Liver (tissue), 9 donors: Measurements from ENCODE around the gene PTBP3. TPM values are rescaled to one million over a fixed set of nuclear protein-coding genes. Genes with fewer than 3 reads are reported as not detected.

Experiments
- DNase-seq: peaks from one replicate; pipeline ENCODE4 v3.0.0-alpha.2; 2017; ENCODE audit warnings: low spot score
- H3K27ac ChIP-seq, 2 donors: one replicate each; pipeline ENCODE4 v1.7.0; 2013; ENCODE audit warnings: inconsistent platforms in 2 of 2, low read length in 2 of 2, control low read depth in 1 of 2, low read depth in 1 of 2, mild to moderate bottlenecking in 1 of 2
- H3K27me3 ChIP-seq, 4 donors: one replicate each; pipeline versions ENCODE4 v1.6.1 to v1.7.0; 2013; ENCODE audit warnings: low read length in 3 of 4, inconsistent platforms in 1 of 4, mild to moderate bottlenecking in 1 of 4, moderate library complexity in 1 of 4; ENCODE audit not compliant: control insufficient read depth in 4 of 4, insufficient read depth in 4 of 4
- H3K36me3 ChIP-seq, 4 donors: one replicate each; pipeline versions ENCODE4 v1.6.1 to v1.7.0; 2013; ENCODE audit warnings: low read length in 3 of 4, mild to moderate bottlenecking in 3 of 4, low read depth in 1 of 4, moderate library complexity in 1 of 4; ENCODE audit not compliant: control insufficient read depth in 4 of 4, insufficient read depth in 3 of 4
- H3K4me1 ChIP-seq, 4 donors: one replicate each; pipeline versions ENCODE4 v1.6.1 to v1.7.0; 2013; ENCODE audit warnings: low read length in 3 of 4, mild to moderate bottlenecking in 3 of 4, moderate library complexity in 1 of 4; ENCODE audit not compliant: control insufficient read depth in 4 of 4, insufficient read depth in 4 of 4
- H3K4me3 ChIP-seq, 3 donors: one replicate each; pipeline versions ENCODE4 v1.6.1 to v1.7.0; 2013; ENCODE audit warnings: low read length in 3 of 3, control low read depth in 1 of 3, low read depth in 1 of 3, mild to moderate bottlenecking in 1 of 3
- H3K9ac ChIP-seq, 2 donors: one replicate each; pipeline ENCODE4 v1.7.0; 2013; ENCODE audit warnings: low read length in 2 of 2, mild to moderate bottlenecking in 2 of 2, moderate library complexity in 2 of 2, control low read depth in 1 of 2, low read depth in 1 of 2
- H3K9me3 ChIP-seq, 4 donors: one replicate each; pipeline versions ENCODE4 v1.6.1 to v1.7.0; 2013; ENCODE audit warnings: low read length in 3 of 4; ENCODE audit not compliant: control insufficient read depth in 4 of 4
- ATF3 ChIP-seq: IDR thresholded peaks from 2 replicates; pipeline ENCODE4 v1.6.1; 2016; ENCODE audit warnings: antibody characterized with exemption
- CTCF ChIP-seq: fragments of 150-350 bp; IDR thresholded peaks from 2 replicates; pipeline ENCODE4 v1.5.1; 2017; ENCODE audit warnings: improper control_type of control experiment, low read depth, low read length; ENCODE audit not compliant: missing input control
- EGR1 ChIP-seq, 2 donors: IDR thresholded peaks; 2 replicates each; pipeline ENCODE4 v1.6.1; 2016 to 2018; ENCODE audit warnings: antibody characterized with exemption in 2 of 2, low read depth in 2 of 2
- FOXA1 ChIP-seq: IDR thresholded peaks from 2 replicates; pipeline ENCODE4 v1.6.1; 2016; ENCODE audit warnings: antibody characterized with exemption
- FOXA2 ChIP-seq: IDR thresholded peaks from 2 replicates; pipeline ENCODE4 v1.6.1; 2016; ENCODE audit warnings: antibody characterized with exemption
- GABPA ChIP-seq, 2 donors: IDR thresholded peaks in 1 of 2; conservative IDR thresholded peaks in 1 of 2; 2 replicates each; pipeline ENCODE4 v1.6.1; 2016; ENCODE audit warnings: antibody characterized with exemption in 2 of 2, mild to moderate bottlenecking in 1 of 2, moderate library complexity in 1 of 2
- HNF4A ChIP-seq, 2 donors: conservative IDR thresholded peaks; 2 replicates each; pipeline ENCODE4 v1.6.1; 2016; ENCODE audit warnings: antibody characterized with exemption in 2 of 2, mild to moderate bottlenecking in 2 of 2
- JUND ChIP-seq, 2 donors: IDR thresholded peaks; 2 replicates each; pipeline ENCODE4 v1.6.1; 2016; ENCODE audit warnings: antibody characterized with exemption in 2 of 2
- MAX ChIP-seq: IDR thresholded peaks from 2 replicates; pipeline ENCODE4 v1.6.1; 2016; ENCODE audit warnings: antibody characterized with exemption
- NR2F2 ChIP-seq: IDR thresholded peaks from 2 replicates; pipeline ENCODE4 v1.6.1; 2016; ENCODE audit warnings: antibody characterized with exemption
- RAD21 ChIP-seq, 2 donors: IDR thresholded peaks; 2 replicates each; pipeline ENCODE4 v1.6.1; 2016; ENCODE audit warnings: antibody characterized with exemption in 2 of 2, mild to moderate bottlenecking in 2 of 2
- RXRA ChIP-seq, 2 donors: IDR thresholded peaks; 2 replicates each; pipeline ENCODE4 v1.6.1; 2017 to 2018; ENCODE audit warnings: antibody characterized with exemption in 2 of 2, mild to moderate bottlenecking in 1 of 2
- SP1 ChIP-seq: IDR thresholded peaks from 2 replicates; pipeline ENCODE4 v1.6.1; 2018; ENCODE audit warnings: antibody characterized with exemption, mild to moderate bottlenecking
- TAF1 ChIP-seq: conservative IDR thresholded peaks from 2 replicates; pipeline ENCODE4 v1.6.1; 2016; ENCODE audit warnings: antibody characterized with exemption, mild to moderate bottlenecking
- YY1 ChIP-seq: IDR thresholded peaks from 2 replicates; pipeline ENCODE4 v1.6.1; 2016; ENCODE audit warnings: antibody characterized with exemption, mild to moderate bottlenecking
- ZBTB33 ChIP-seq: IDR thresholded peaks from 2 replicates; pipeline ENCODE4 v1.6.1; 2016; ENCODE audit warnings: antibody characterized with exemption
- WGBS: extraction: QIAGEN DNeasy Blood & Tissue Kit; methylation state at CpG from one replicate; pipeline ENCODE4 v1.1.7; 2013; 5-methylcytosine and 5-hydroxymethylcytosine counted together
- polyA plus RNA-seq, 2 donors: library from polyadenylated mRNA; stranded (reverse) in 1 of 2; unstranded in 1 of 2; fragments of 200-250 nt in 1 of 2; fragments of >200 nt in 1 of 2; fragmentation: Nextera tagmentation in 1 of 2; extraction: Ambion mirVana in 1 of 2; gene quantifications; one replicate each; pipeline versions ENCODE4 v1.2.1 to v1.2.3, GENCODE V29; 2013 to 2015
- total RNA-seq, 2 donors: library from RNA; depleted of rRNA; stranded (reverse); fragments of >200 nt; gene quantifications; one replicate each; pipeline ENCODE4 v1.2.3, GENCODE V29; 2014
- donor health status: healthy.
- donor health status: healthy.
- donor health status: healthy.
- donor health status: healthy.
- donor health status: healthy.

Gene PTBP3
- total and polyA plus RNA-seq, 4 donors, result 4.3 to 34.1 (median 9.2) TPM

GRCh38 chr9:112326194-112326593, 7.2 kb downstream of the PTBP3 start (continued):
- TF ChIP-seq NR2F2, result no peak
- TF ChIP-seq JUND (IDR thresholded peaks at IDR 0.05), result no peak

- Histone ChIP-seq H3K36me3 (no peaks in the 10 kb centered on the region), H3K27ac (no peak overlapping the region), H3K9ac (no peak overlapping the region), H3K27me3 (no peaks in the 10 kb centered on the region), H3K4me1 (peaks cover 2 to 20% (median 6%) of the 10 kb centered on the region in 4 donors), H3K4me3 (no peak overlapping the region), H3K9me3 (no peaks in the 10 kb centered on the region)
- WGBS, result 79% methylated on average over 8 of the region's 8 CpGs
- TF ChIP-seq GABPA (IDR thresholded peaks at IDR 0.05 in 1 of 2, conservative IDR thresholded peaks at IDR 0.05 in 1 of 2), result no peak
- no peak for TF ChIP-seq NR2F2
- TF ChIP-seq ATF3, result no peak
- no peak for TF ChIP-seq HNF4A (conservative IDR thresholded peaks at IDR 0.05)
- TF ChIP-seq CTCF, result no peak
- no peak for TF ChIP-seq ZBTB33
- no peak for TF ChIP-seq YY1
- no peak for TF ChIP-seq RXRA (IDR thresholded peaks at IDR 0.05)
- no peak for TF ChIP-seq FOXA2
- TF ChIP-seq RAD21 (IDR thresholded peaks at IDR 0.05), result no peak
- TF ChIP-seq EGR1 (IDR thresholded peaks at IDR 0.05; ENCODE audit: low read depth in 2 of 2), result no peak
- no peak for DNase-seq
Measured at GRCh38 chr9:112325600-112325999, 7.8 kb downstream of the PTBP3 start.

- H3K9me3 ChIP-seq, result no peaks in the 10 kb centered on the region
- H3K4me1 ChIP-seq, result peaks cover 0 to 18% (median 6%) of the 10 kb centered on the region in 4 donors
- H3K9ac ChIP-seq, result no peak overlapping the region
- no peak overlapping the region for H3K27ac ChIP-seq
- no peaks in the 10 kb centered on the region for H3K27me3 ChIP-seq
- no peak overlapping the region for H3K4me3 ChIP-seq
- DNase-seq, result no peak
- no peak for TF ChIP-seq HNF4A (conservative IDR thresholded peaks at IDR 0.05)
- no peak for TF ChIP-seq RXRA (IDR thresholded peaks at IDR 0.05)
- TF ChIP-seq FOXA1, result no peak
- no peak for TF ChIP-seq FOXA2
- no peak for TF ChIP-seq JUND (IDR thresholded peaks at IDR 0.05)
- no peak for TF ChIP-seq TAF1
- no peak for TF ChIP-seq YY1
- no peak for TF ChIP-seq SP1
- TF ChIP-seq CTCF, result no peak
- no peak for TF ChIP-seq MAX
- TF ChIP-seq ATF3, result no peak
- TF ChIP-seq EGR1 (IDR thresholded peaks at IDR 0.05; ENCODE audit: low read depth in 2 of 2), result no peak
- TF ChIP-seq NR2F2, result no peak
- no peak for TF ChIP-seq RAD21 (IDR thresholded peaks at IDR 0.05)
- WGBS, result 96% methylated on average over 10 of the region's 10 CpGs
- H3K36me3 ChIP-seq, result no peaks in the 10 kb centered on the region
Measured at GRCh38 chr9:112325127-112325526, 8.3 kb downstream of the PTBP3 start.
